HG02763 (cell line): Measurements from ENCODE around the gene BPTF.
"Not testable (repeated sequence)": the region's sequence is repeated elsewhere in the genome, so short reads cannot be mapped to it uniquely, and the experiment has no call there.

Source experiments
- ATAC-seq: cut with Tn5 transposase; IDR thresholded peaks from one replicate; pipeline ENCODE4 v1.9.1; 2021; ENCODE audit warnings: mild to moderate bottlenecking, moderate library complexity; ENCODE audit not compliant: unreplicated experiment

The BPTF gene, protein sequence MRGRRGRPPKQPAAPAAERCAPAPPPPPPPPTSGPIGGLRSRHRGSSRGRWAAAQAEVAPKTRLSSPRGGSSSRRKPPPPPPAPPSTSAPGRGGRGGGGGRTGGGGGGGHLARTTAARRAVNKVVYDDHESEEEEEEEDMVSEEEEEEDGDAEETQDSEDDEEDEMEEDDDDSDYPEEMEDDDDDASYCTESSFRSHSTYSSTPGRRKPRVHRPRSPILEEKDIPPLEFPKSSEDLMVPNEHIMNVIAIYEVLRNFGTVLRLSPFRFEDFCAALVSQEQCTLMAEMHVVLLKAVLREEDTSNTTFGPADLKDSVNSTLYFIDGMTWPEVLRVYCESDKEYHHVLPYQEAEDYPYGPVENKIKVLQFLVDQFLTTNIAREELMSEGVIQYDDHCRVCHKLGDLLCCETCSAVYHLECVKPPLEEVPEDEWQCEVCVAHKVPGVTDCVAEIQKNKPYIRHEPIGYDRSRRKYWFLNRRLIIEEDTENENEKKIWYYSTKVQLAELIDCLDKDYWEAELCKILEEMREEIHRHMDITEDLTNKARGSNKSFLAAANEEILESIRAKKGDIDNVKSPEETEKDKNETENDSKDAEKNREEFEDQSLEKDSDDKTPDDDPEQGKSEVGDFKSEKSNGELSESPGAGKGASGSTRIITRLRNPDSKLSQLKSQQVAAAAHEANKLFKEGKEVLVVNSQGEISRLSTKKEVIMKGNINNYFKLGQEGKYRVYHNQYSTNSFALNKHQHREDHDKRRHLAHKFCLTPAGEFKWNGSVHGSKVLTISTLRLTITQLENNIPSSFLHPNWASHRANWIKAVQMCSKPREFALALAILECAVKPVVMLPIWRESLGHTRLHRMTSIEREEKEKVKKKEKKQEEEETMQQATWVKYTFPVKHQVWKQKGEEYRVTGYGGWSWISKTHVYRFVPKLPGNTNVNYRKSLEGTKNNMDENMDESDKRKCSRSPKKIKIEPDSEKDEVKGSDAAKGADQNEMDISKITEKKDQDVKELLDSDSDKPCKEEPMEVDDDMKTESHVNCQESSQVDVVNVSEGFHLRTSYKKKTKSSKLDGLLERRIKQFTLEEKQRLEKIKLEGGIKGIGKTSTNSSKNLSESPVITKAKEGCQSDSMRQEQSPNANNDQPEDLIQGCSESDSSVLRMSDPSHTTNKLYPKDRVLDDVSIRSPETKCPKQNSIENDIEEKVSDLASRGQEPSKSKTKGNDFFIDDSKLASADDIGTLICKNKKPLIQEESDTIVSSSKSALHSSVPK (N-terminal part only)

DNA sequence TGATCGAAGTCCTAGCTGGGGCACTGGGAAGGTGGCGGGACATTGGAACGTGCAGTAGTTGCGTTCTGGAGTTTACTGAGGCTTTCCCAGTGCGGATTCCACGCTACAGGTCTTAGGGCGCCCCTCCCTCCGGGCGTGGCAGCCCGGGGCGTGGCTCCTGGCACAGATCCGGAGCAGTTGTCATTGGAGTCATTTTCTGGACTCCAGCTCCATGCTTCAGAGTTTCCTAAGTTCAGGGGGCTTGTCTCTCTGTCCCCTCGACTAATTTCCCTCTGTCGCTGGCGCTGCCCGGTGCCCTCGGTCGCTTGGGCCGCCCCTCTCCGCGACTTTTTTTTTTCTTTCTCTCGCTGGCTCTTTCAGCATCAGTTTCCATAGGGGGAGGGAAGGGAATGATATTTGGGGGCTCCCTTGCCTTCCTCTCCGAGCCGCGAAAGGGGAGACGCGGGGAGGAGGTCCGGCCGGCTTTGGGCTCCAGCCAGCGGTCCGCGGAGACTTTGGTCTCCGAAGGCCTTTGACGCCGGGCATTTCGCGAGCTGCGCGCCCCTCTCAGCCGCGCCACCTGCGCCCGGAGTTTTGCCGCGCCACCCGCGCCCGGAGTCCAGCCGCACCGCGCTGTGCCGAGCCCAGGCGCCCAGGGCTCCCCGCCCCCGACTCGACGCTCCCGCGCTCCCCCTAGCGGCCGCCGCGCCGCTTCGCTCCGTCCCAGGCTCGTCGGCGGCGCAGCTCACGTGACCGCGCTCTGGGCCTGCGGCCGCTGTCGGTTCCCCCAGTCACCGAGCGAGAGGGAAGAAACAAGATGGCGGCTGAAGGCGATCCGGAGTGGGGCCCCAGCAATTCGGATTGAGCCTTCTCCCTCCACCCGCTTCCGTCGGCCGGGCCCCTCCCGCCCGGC is at the start of gene BPTF:
BPTF (plus strand) TSS at position 769 of the 892 bp plus-strand sequence. CDS start 222 bp downstream, outside the sequence.
- peak; percentile 83 for ATAC-seq

DNA sequence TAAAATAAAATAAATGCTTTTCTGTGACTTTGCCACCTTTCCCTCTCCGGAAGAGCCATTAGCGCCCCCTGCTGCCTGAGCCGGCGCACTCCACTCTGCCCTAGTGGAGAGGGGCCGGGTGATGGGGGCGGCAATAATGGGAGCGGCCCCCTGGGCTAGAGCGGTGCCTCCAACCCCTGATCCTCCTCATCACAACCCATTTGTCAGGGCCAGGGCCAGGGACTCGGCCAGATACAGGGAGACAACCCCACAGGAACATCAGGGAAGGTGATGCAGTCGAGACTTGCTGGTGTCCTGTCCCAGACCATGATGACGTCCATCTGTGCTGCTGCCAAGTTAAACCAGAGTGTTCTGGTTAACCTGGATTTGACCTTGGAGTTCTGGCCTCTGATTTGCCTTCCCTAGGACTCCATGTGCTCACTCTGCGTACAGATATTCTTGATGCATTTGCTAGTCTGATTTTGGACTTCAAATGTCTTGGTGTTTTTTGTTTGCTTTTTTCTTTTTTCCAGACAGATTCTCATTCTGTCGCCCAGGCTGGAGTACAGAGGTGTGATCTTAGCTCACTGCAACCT is 46.1 kb upstream of the BPTF start:
- ATAC-seq = no peak

DNA sequence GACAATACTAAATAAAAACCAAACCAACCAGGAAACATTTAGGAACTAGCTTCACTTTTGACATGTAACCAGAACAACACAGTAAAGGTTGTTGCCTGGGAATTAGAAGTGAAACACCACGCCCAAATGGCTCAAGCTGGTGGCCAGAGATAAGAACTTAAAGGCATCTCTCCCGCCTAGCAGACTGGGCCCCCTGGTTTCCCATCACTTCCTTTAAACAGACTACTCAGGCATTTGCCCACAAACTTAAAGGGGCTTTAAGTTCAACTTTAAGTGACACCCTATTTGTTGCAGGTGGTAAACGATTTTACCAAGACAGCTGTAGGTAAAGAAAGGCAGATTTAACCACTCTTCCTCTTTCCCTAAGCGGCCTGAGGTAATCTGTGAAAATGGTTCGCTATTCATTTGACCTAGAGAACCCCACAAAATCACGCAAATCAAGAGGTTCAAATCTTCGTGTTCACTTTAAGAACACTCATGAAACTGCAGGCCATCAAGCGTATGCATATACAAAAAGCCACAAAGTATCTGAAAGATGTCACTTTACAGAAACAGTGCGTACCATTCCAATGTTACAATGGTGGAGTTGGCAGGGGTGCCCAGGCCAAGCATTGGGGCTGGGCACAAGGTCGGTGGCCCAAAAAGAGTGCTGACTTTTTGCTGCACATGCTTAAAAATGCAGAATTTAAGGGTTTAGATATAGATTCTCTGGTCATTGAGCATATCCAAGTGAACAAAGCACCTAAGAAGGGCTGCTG is 40.8 kb upstream of the BPTF start:
- ATAC-seq = no peak

DNA sequence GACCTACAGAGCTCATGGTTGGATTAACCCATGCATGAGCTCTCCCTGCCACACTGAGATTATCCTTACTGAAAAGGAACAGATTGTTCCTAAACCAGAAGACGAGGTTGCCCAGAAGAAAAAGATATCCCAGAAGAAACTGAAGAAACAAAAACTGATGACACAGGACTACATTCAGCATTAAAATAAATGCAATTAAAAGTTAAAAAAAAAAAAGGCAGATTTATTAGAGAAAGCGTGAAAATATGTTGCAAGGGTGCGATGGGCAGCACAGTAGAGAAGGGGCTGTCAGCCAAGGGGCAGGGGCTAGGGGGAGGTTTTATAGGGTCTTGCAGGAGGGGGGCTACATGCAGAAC is 40.2 kb upstream of the BPTF start:
- ATAC-seq = no peak

DNA sequence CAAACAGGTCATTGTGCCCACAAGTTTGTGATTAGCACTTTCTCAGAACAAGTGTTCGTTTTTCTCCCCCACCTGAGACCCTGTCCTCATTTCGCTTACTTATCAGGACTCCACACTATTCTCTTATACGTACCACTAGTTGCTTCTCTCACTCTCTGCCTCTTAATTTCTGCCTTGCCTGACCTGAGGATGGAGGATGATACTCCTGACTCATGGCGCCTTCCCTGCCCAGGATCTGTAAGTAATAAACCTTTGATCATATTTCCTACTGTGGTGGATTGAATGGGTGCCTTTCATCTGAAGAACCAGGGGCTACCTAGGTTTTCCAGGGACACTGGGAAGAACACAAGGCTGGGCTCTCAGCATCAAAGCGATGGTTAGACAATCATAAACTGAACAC is 39.8 kb upstream of the BPTF start:
- ATAC-seq = no peak

DNA sequence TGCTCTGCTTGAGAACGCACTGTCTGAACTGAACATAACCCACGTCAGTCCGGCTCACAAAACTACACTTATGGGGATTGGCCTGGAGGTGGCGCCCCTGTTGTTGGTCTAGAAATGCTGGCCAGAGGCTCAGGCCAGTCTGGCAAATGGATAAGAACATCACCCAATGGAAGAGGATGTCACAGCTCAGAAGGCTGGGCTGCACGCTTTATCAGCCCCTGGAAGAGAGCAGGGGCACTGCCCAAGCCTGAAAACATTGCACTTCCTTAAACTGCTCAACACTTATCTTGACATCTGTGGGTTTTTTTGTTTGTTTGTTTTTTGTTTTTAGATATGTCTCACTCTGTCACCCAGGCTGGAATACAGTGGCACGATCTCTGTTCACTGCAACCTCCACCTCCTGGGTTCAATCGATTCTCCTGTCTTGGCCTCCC is 24.8 kb upstream of the BPTF start:
- ATAC-seq = peak; percentile 74

DNA sequence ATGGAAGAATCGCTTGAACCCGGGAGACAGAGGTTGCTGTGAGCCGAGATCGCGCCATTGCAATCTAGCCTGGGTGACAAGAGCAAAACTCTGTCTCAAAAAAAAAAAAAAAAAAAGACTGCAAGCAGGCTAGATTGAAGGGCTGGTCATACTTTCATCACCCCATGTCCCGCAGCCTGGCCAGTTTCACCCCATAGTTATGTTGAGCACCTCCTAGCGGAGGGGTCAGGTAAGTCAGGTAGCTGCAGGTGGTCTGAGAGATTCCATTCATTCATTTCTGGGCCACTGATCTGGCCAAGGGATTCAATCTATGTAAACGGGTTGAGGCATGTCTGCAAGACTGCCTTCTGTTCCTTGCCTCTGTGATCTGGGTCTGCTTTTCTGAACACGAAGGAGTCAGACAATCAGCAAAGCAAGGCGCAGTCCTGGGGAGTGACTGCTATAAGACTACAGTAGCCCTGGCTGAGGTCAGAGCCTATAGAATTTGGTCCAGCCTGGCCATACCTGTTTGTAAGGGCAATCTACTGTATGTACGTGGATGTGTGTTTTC is 23.6 kb upstream of the BPTF start:
- ATAC-seq = no peak

DNA sequence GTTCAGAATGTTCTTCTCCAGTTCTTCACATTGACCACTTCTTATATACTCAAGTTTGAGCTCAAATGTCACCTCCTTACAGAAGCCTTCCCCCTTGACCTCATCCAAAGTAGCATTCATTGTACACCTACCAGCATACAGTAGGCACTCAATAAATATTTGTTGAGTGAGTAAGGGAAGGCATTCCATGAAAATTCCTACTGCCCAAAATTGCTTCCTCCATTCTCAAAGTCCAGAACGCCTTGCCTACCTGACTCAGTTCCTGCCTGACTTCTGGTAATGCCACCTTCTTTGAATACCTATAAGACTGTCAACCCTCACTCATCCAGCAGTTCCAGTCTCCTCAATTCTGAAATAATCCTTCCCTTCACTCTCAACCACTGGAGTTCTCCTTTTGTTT is 14.8 kb upstream of the BPTF start:
- no peak for ATAC-seq

DNA sequence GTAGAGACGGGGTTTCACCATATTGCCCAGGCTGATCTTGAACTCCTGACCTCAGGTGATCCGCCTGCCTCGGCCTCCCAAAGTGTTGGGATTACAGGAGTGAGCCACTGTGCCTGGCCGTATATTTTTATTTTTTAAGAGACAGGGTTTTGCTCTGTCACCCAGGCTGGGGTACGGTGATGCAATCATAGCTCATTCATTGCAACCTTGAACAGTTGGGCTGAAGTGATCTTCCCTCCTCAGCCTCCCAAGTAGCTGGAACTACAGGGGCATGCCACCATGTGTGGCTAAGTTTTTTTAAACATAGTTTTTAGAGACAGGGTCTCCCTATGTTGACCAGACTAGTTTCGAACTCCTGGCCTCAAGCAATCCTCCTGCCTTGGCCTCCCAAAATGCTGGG is 12.9 kb upstream of the BPTF start:
- ATAC-seq = not testable (repeated sequence)

DNA sequence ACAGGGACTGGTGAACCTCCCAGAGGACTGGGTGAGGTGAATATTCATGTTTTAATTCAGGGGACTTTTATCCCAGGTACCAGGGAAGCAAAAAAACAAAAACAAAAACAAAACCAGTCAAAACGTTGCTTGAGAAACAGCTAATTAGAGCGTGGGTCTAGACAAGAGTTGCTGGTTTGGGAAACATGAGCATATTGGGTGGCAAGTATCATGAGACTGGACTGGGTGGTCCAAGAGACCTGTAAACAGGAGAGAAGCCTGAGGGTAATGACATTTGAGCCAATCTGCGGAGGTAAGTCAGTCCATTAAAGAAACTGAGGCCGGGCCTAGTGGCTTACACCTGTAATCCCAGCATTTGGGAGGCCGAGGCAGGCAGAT is 11.5 kb upstream of the BPTF start:
- ATAC-seq = no peak

DNA sequence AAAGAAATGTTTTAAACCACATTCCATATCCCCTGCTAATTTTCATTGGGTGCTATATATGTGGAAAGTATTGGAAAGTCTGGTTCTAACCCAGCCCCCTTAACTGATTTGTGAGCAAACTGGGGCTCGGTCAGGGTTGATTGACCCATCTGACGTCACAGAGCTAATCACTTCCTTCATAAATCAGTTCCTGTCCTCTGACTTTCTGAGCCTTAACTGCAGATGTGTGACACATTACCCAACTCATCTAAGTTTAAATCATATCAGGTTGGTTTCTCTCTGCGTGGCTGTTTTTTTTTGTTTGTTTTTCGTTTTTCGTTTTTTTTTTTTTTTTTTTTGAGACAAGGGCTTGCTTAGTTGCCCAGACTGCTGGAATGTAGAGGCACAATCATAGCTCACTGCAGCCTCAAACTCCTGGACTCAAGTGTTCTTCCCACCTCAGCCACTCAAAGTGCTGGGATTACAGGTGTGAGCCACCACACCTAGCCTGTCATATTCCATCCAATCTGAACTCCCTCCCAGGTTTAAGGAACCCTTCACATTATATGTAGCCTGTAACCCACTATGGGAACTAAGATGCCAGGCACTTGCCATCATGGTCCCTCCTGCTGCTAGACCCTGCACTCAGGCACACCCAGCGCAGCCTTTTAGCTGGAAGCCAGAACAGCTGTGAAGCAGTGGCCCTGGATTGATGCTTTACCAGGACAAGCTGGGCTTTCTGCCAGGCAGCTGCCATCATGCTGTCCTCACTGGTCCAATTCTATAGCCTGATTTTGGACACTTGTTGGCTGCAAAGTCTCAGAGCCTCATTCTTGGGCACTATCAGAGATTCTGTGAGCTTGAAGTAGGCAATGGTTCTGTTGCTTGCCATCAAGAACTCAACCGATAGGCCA is 6.9 kb upstream of the BPTF start:
- ATAC-seq = peak; percentile 46

DNA sequence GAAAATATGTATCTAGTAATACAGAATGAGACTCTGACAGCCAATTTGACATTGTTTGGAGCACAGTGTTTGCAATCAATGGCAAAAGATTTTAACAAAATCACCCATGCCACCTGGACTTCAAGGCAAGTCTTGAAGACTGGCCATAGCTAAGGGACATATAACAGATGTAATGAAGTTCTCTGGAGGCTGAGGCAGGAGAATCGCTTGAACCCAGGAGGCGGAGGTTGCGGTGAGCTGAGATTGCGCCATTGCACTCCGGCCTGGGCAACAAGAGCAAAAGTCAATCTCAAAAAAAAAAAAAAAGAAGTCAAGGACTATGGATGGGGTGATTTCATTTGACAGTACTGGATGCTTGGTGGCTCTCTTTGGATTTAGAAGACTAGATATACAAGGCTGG is 5.6 kb upstream of the BPTF start:
- no peak for ATAC-seq

DNA sequence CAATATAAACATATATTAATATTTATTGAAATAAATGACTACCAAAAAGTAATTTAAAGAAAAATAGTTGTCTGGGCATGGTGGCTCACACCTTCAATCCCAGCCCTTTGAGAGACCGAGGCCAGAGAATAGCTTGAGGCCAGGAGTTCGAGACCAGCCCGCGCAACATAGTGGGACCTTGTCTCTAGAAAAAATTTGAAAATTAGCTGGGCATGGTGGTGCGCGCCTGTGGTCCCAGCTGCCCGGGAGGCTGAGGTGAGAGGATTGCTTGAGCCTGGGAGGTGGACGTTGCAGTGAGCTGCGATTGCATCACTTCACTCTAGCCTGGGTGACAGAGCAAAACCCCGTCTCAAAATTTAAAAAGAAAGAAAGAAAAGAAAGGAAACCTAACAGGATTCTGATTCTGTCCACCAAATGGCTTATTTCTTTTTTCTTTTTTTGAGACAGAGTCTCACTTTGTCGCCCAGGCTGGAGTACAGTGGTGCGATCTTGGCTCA is 3.4 kb upstream of the BPTF start:
- ATAC-seq = no peak

DNA sequence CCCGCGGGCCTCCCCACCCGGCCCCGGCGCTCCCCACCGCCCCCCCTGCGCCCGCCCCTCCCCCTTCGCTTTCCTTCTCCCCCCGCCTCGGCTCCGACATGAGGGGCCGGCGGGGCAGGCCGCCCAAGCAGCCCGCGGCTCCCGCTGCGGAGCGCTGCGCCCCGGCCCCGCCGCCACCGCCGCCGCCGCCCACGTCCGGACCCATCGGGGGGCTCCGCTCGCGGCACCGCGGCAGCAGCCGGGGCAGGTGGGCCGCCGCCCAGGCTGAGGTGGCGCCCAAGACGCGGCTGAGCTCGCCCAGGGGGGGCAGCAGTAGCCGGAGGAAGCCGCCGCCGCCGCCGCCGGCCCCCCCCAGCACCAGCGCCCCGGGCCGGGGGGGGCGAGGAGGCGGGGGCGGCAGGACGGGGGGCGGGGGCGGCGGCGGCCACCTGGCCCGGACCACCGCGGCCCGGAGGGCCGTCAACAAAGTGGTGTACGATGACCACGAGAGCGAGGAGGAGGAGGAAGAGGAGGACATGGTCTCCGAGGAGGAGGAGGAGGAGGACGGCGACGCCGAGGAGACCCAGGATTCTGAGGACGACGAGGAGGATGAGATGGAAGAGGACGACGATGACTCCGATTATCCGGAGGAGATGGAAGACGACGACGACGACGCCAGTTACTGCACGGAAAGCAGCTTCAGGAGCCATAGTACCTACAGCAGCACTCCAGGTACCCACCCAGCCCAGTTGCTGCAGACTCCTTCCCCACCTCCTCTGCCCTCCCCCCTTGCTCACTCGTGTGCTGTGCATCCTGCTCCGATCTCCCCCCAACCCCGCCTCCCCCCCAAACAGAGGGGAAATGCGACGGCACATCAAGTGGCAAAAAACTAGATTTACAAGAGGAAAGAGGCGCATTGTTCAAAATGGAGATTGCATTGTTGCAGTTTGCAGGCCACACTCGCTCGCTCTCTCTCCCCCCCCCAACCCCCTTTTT is 611 bp downstream of the BPTF start:
- ATAC-seq = peak; percentile 46

DNA sequence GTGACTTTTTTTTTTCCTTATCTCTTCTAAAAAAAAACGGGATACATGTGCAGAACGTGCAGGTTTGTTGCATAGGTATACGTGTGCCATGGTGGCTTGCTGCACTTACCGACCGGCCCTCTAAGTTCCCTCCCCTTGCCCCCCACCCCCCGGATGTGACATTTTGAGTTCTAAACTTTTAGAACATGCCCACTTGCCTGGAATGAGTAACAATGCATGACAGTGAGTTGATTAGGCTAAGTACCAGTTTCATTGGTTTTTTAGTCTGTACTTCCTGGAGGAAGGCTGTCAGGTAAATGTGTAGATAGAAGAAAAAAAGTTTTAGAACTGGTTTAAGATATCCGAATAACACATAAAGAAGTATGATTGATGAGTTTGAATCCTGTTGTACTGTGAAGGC is 4.0 kb downstream of the BPTF start:
- ATAC-seq = no peak

DNA sequence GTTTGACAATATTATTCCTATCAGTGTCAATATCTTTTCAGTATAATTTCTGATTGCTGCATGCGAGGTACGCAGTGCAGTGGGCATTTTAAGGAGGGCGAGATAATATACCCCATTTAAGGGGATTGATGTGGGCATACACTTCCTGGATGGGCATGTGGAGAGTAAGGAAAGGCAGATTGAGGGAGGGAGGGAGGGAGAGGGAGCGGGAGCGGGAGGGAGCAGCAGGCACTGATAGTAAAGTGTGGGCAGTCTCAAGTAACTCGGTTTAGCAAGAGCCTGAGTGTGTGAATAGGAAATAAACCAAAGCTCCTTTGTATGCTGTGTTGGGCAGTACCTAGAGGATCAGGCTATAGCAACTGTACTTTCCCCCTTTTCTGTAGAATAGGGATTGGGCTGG is 5.1 kb downstream of the BPTF start:
- ATAC-seq = no peak

DNA sequence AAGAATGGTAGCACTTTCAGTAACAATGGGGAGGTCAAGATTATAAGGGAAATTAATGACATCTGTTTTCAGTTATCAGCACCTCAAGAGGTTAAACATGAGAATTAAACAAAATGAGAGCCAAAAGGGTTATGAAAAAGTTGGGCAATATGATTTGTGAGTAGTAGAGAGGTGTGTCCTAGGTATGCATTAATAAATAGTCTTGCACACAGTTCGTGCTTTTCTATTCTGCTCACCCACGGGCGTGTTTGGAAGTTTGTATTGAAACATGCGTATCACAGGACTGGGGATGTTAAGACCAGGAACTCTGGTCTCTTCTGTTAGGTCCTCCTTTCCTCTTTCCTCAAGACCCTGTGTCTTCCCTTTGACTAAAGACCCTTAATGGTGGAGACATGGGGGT is 6.0 kb downstream of the BPTF start:
- no peak for ATAC-seq
